IMR-90 (cell line): ENCODE measurements around the gene SEPTIN2. TPM values are rescaled to one million over a fixed set of nuclear protein-coding genes. Genes with fewer than 3 reads are reported as not detected.
A peak's percentile ranks its signal among the peaks of the same experiment; 100 is the strongest.
"Not testable (repeated sequence)": the region's sequence is repeated elsewhere in the genome, so short reads cannot be mapped to it uniquely, and the experiment has no call there.

Experiments
- ATAC-seq: fragments of 200-7000 bp; cut with Tn5 transposase; 2 replicates; pipeline ENCODE4 v1.9.1; 2020; ENCODE audit warnings: low read depth, mild to moderate bottlenecking, moderate library complexity
- BruUV-seq: library from RNA; stranded (reverse); fragments of 400-500 nt; replicated peaks from 2 replicates; lab custom pipeline; 2021; lab: Mats Ljungman, UMichigan
- CTCF ChIA-PET: fragments of 300-600 bp; formaldehyde crosslinking; extraction: SDS; loops from one replicate; lab custom pipeline; 2021; ENCODE audit warnings: antibody characterized with exemption; lab: Yijun Ruan, JAX
- POLR2A ChIA-PET: fragments of 300-600 bp; sonication (Branson Sonifier 250); formaldehyde crosslinking; loops from one replicate; lab custom pipeline; 2022; ENCODE audit warnings: antibody characterized with exemption; ENCODE audit not compliant: unreplicated experiment; lab: Charles Lee
- DNase-seq: peaks from one replicate; pipeline ENCODE4 v3.0.0; 2013
- H2AFZ ChIP-seq: replicated peaks from 2 replicates; pipeline ENCODE3; 2013; ENCODE audit warnings: low read length, mild to moderate bottlenecking; ENCODE audit not compliant: poor library complexity
- H2AK5ac ChIP-seq: 2 replicates; pipeline ENCODE4 v1.6.1; 2013; ENCODE audit warnings: low read depth, low read length, inconsistent platforms
- H2AK9ac ChIP-seq: replicated peaks from 2 replicates; pipeline ENCODE3; 2013; ENCODE audit warnings: mild to moderate bottlenecking, low read depth, low read length, moderate library complexity; ENCODE audit not compliant: poor library complexity
- H2BK120ac ChIP-seq: 2 replicates; pipeline ENCODE4 v1.6.1; 2013; ENCODE audit warnings: low read depth, low read length, inconsistent platforms
- H2BK15ac ChIP-seq: 3 replicates; pipeline ENCODE4 v1.6.1; 2013; ENCODE audit warnings: low read depth, low read length, inconsistent platforms
- H2BK20ac ChIP-seq: 2 replicates; pipeline ENCODE4 v1.6.1; 2013; ENCODE audit warnings: low read depth, mild to moderate bottlenecking, inconsistent platforms, low read length, moderate library complexity
- H2BK5ac ChIP-seq: 2 replicates; pipeline ENCODE4 v1.6.1; 2013; ENCODE audit warnings: mild to moderate bottlenecking, low read depth, low read length, inconsistent platforms; ENCODE audit not compliant: poor library complexity, severe bottlenecking
- H3K14ac ChIP-seq: replicated peaks from 2 replicates; pipeline ENCODE4 v1.6.1; 2013; ENCODE audit warnings: low read depth, low read length, inconsistent platforms
- H3K18ac ChIP-seq: 2 replicates; pipeline ENCODE4 v1.6.1; 2013; ENCODE audit warnings: low read depth, low read length, control low read depth
- H3K23ac ChIP-seq: 2 replicates; pipeline ENCODE4 v1.6.1; 2013; ENCODE audit warnings: low read depth, low read length, inconsistent platforms
- H3K27ac ChIP-seq: 2 replicates; pipeline ENCODE4 v1.5.1; 2013; ENCODE audit warnings: mild to moderate bottlenecking, control low read depth, low read length; ENCODE audit not compliant: insufficient read depth
- H3K27me3 ChIP-seq: 2 replicates; pipeline ENCODE4 v1.6.1; 2013; ENCODE audit warnings: low read length; ENCODE audit not compliant: control insufficient read depth, insufficient read depth
- H3K36me3 ChIP-seq: 2 replicates; pipeline ENCODE4 v1.6.1; 2013; ENCODE audit warnings: low read length, mixed read lengths; ENCODE audit not compliant: control insufficient read depth, insufficient read depth
- H3K4ac ChIP-seq: 2 replicates; pipeline ENCODE4 v1.6.1; 2013; ENCODE audit warnings: low read depth, low read length, inconsistent platforms
- H3K4me1 ChIP-seq: 2 replicates; pipeline ENCODE4 v1.6.1; 2013; ENCODE audit warnings: low read length, mixed read lengths; ENCODE audit not compliant: control insufficient read depth, insufficient read depth
- H3K4me2 ChIP-seq: 2 replicates; pipeline ENCODE4 v1.6.1; 2013; ENCODE audit warnings: low read depth, mild to moderate bottlenecking, control low read depth, low read length, moderate library complexity
- H3K4me3 ChIP-seq: 2 replicates; pipeline ENCODE4 v1.5.1; 2013; ENCODE audit warnings: low read depth, mild to moderate bottlenecking, control low read depth, low read length, moderate library complexity; ENCODE audit not compliant: insufficient read depth
- H3K56ac ChIP-seq: 2 replicates; pipeline ENCODE4 v1.6.1; 2013; ENCODE audit warnings: low read length, inconsistent platforms; ENCODE audit not compliant: insufficient read depth; ENCODE audit errors: extremely low read depth
- H3K79me1 ChIP-seq, 2 experiments: 2 replicates each; pipeline ENCODE4 v1.6.1; 2013; ENCODE audit warnings: low read length in 2 of 2, inconsistent platforms in 1 of 2, low read depth in 1 of 2
- H3K9ac ChIP-seq: 2 replicates; pipeline ENCODE4 v1.6.1; 2013; ENCODE audit warnings: low read depth, low read length, control low read depth
- H3K9me1 ChIP-seq: 2 replicates; pipeline ENCODE4 v1.6.1; 2013; ENCODE audit warnings: low read length, inconsistent platforms; ENCODE audit not compliant: insufficient read depth
- H3K9me3 ChIP-seq: 2 replicates; pipeline ENCODE4 v1.6.1; 2013; ENCODE audit warnings: low read length; ENCODE audit not compliant: control insufficient read depth, insufficient read depth
- H4K20me1 ChIP-seq: 2 replicates; pipeline ENCODE4 v1.6.1; 2013; ENCODE audit warnings: low read length, inconsistent platforms; ENCODE audit not compliant: insufficient read depth
- H4K5ac ChIP-seq: 2 replicates; pipeline ENCODE4 v1.6.1; 2013; ENCODE audit warnings: mild to moderate bottlenecking, low read depth, low read length, control low read depth
- H4K8ac ChIP-seq, 2 experiments: 2 replicates each; pipeline ENCODE4 v1.6.1; 2013; ENCODE audit warnings: low read depth in 2 of 2, low read length in 2 of 2, control low read depth in 1 of 2, inconsistent platforms in 1 of 2
- H4K91ac ChIP-seq: 2 replicates; pipeline ENCODE4 v1.6.1; 2013; ENCODE audit warnings: low read depth, low read length, inconsistent platforms; ENCODE audit not compliant: insufficient read depth
- CEBPB ChIP-seq: IDR thresholded peaks from 2 replicates; pipeline ENCODE4 v1.6.1; 2012; ENCODE audit warnings: low read depth, low read length, improper control_type of control experiment
- WGBS, 2 experiments: methylation state at CpG; one replicate each; pipeline versions ENCODE4 v1.1.5 to v1.1.7; 2013; ENCODE audit warnings: missing lambda C conversion rate in 2 of 2; ENCODE audit not compliant: insufficient read length in 1 of 2; ENCODE audit errors: extremely low coverage in 2 of 2; 5-methylcytosine and 5-hydroxymethylcytosine counted together
- dilution Hi-C: fragments of 300-500 bp; cut with HindIII; formaldehyde crosslinking; loops from one replicate; pipeline ENCODE4 v1.14.3; 2018; ENCODE audit warnings: low sequenced_read_pairs; ENCODE audit not compliant: unreplicated experiment
- in situ Hi-C: fragments of 300-500 bp; cut with MboI; formaldehyde crosslinking; loops from 3 replicates; pipeline ENCODE4 v1.14.3; 2019; ENCODE audit warnings: low sequenced_read_pairs, inconsistent platforms, mixed read lengths
- intact Hi-C: fragments of 100-400 bp; cut with micrococcal nuclease; formaldehyde crosslinking; loops from 2 replicates; pipeline ENCODE4 v1.10.0; 2022
- polyA plus RNA-seq, 3 experiments: library from polyadenylated mRNA; depleted of rRNA; stranded (reverse); fragments of >200 nt; gene quantifications; 2 replicates each; pipeline ENCODE4 v1.2.3, GENCODE V29; 2012; ENCODE audit warnings: low replicate concordance in 1 of 3
- total RNA-seq: library from RNA; depleted of rRNA; stranded (reverse); fragments of >200 nt; gene quantifications from 2 replicates; pipeline ENCODE4 v1.2.3, GENCODE V29; 2012

The SEPTIN2 gene
- total and polyA plus RNA-seq, 2 of the 4 experiments (the other 2 are of a cell fraction) = 420 to 504 TPM

GRCh38 chr2:241293378-241293797, 22.3 kb upstream of the SEPTIN2 start:
- in situ Hi-C loops = not testable (repeated sequence)

More at GRCh38 chr2:241293378-241293797, 22.3 kb upstream of the SEPTIN2 start:
- peak; percentile 51; the same call in 1 of the 2 replicates for TF ChIP-seq CEBPB
- H2BK5ac ChIP-seq, POLR2A ChIA-PET, H2BK120ac ChIP-seq, H3K4ac ChIP-seq, H4K8ac ChIP-seq, H2AFZ ChIP-seq, H2AK9ac ChIP-seq, H2BK20ac ChIP-seq, H3K9ac ChIP-seq, intact Hi-C loops, H3K18ac ChIP-seq, dilution Hi-C loops, H3K9me3 ChIP-seq, BruUV-seq, H3K36me3 ChIP-seq, H3K4me3 ChIP-seq, H4K5ac ChIP-seq, H3K56ac ChIP-seq, H3K4me1 ChIP-seq, H2BK15ac ChIP-seq, H3K27me3 ChIP-seq, H3K27ac ChIP-seq, H3K14ac ChIP-seq, H3K23ac ChIP-seq, H3K4me2 ChIP-seq, H4K91ac ChIP-seq: not testable (repeated sequence)
- 90% methylated on average over 2 of the region's 7 CpGs; no CpG with 5 or more reads in 1 of the 2 experiments for WGBS, 2 experiments
- CTCF ChIA-PET = interaction anchor here (1.7 kb wide), 1 partner anchor 10 kb away, joined by 3 read pairs; no protein-coding TSS in a partner anchor
- ATAC-seq (peak; percentile 63), DNase-seq (peak; percentile 47)
- H2AK5ac ChIP-seq = 0 out of 2 replicates have a peak overlapping the region, but pooled peaks have one; percentile 14
- peaks cover 31 to 78% of the 10 kb centered on the region in 2 experiments for H3K79me1 ChIP-seq
- H3K9me1 ChIP-seq = peaks cover 41% of the 10 kb centered on the region
- H4K20me1 ChIP-seq = peaks cover 87% of the 10 kb centered on the region
